Bronchial epithelial cell (primary cell): Measurements from ENCODE around the gene AFG3L2. TPM values are rescaled to one million over a fixed set of nuclear protein-coding genes. Genes with fewer than 3 reads are reported as not detected.

ENCODE experiments used
- DNase-seq: peaks from one replicate; pipeline ENCODE4 v3.0.0-alpha.2; 2010; ENCODE audit warnings: low read depth
- FAIRE-seq: peaks from 2 replicates; lab custom pipeline; 2011; peaks lifted over from hg19 to GRCh38; lab: Jason Lieb, UNC
- H3K27me3 ChIP-seq: 2 replicates; pipeline ENCODE4 v1.5.1; 2011; ENCODE audit warnings: low read length; ENCODE audit not compliant: control insufficient read depth, insufficient read depth
- H3K36me3 ChIP-seq: 2 replicates; pipeline ENCODE4 v1.5.1; 2011; ENCODE audit warnings: low read length; ENCODE audit not compliant: control insufficient read depth, insufficient read depth
- H3K4me3 ChIP-seq: 2 replicates; pipeline ENCODE4 v1.5.1; 2011; ENCODE audit warnings: mild to moderate bottlenecking, low read depth, low read length, control low read depth
- CTCF ChIP-seq: IDR thresholded peaks from 2 replicates; pipeline ENCODE4 v1.5.1; 2011; ENCODE audit warnings: mild to moderate bottlenecking, moderate library complexity, low read length, control low read depth, inconsistent platforms; ENCODE audit not compliant: insufficient read depth, severe bottlenecking
- total RNA-seq: library from RNA; depleted of rRNA; stranded (reverse); fragments of >200 nt; gene quantifications from 2 replicates; pipeline ENCODE4 v1.2.1, GENCODE V29; 2014

AFG3L2 gene
- total RNA-seq, 1 donor from 2014 or later, result 67.1 TPM

GRCh38 chr18:12326711-12327460 is 50.1 kb downstream of the AFG3L2 start:
- peaks cover 27% of the 10 kb centered on the region for H3K36me3 ChIP-seq
- no peak overlapping the region for H3K4me3 ChIP-seq
- FAIRE-seq (no peak), DNase-seq (no peak)
- no peaks in the 10 kb centered on the region for H3K27me3 ChIP-seq
- TF ChIP-seq CTCF, result no peak

GRCh38 chr18:12325726-12326245 is 51.2 kb downstream of the AFG3L2 start:
- no peak for TF ChIP-seq CTCF
- FAIRE-seq (no peak), DNase-seq (no peak)
- peaks cover 30% of the 10 kb centered on the region for H3K36me3 ChIP-seq
- H3K27me3 ChIP-seq, result no peaks in the 10 kb centered on the region
- H3K4me3 ChIP-seq, result no peak overlapping the region

GRCh38 chr18:12324991-12325725 is 51.9 kb downstream of the AFG3L2 start:
- H3K27me3 ChIP-seq, result no peaks in the 10 kb centered on the region
- no peak for FAIRE-seq
- H3K4me3 ChIP-seq, result no peak overlapping the region
- H3K36me3 ChIP-seq, result peaks cover 30% of the 10 kb centered on the region
- no peak for DNase-seq
- TF ChIP-seq CTCF, result no peak

GRCh38 chr18:12321333-12321732 is 55.7 kb downstream of the AFG3L2 start:
- TF ChIP-seq CTCF, result no peak

GRCh38 chr18:12318857-12319256 is 58.2 kb downstream of the AFG3L2 start:
- DNase-seq (no peak), FAIRE-seq (no peak)
- no peak for TF ChIP-seq CTCF
- Histone ChIP-seq H3K36me3 (peaks cover 33% of the 10 kb centered on the region), H3K27me3 (no peaks in the 10 kb centered on the region), H3K4me3 (no peak overlapping the region)

More at GRCh38 chr18:12321333-12321732, 55.7 kb downstream of the AFG3L2 start:
- FAIRE-seq, result no peak
- Histone ChIP-seq H3K4me3 (no peak overlapping the region), H3K27me3 (no peaks in the 10 kb centered on the region), H3K36me3 (peaks cover 30% of the 10 kb centered on the region)
- no peak for DNase-seq
